H9 (cell line): ENCODE results near the gene SCNN1G. TPM values are rescaled to one million over a fixed set of nuclear protein-coding genes. Genes with fewer than 3 reads are reported as not detected.

Source experiments
- DNase-seq: peaks from one replicate; pipeline ENCODE4 v3.0.0-alpha.2; 2017
- H2AFZ ChIP-seq: one replicate; pipeline ENCODE4 v1.6.1; 2013; ENCODE audit warnings: mild to moderate bottlenecking, low read length, control low read depth, moderate library complexity
- H2AK5ac ChIP-seq: 2 replicates; pipeline ENCODE4 v1.6.1; 2013; ENCODE audit warnings: low read length, control low read depth, mixed read lengths; ENCODE audit not compliant: insufficient read length
- H2BK120ac ChIP-seq: one replicate; pipeline ENCODE4 v1.6.1; 2013; ENCODE audit warnings: low read depth, mild to moderate bottlenecking, low read length, control low read depth, inconsistent platforms; ENCODE audit not compliant: poor library complexity, severe bottlenecking
- H2BK12ac ChIP-seq: 2 replicates; pipeline ENCODE4 v1.6.1; 2013; ENCODE audit warnings: low read length, control low read depth, mixed read lengths, low read depth; ENCODE audit not compliant: insufficient read length
- H2BK15ac ChIP-seq: 2 replicates; pipeline ENCODE4 v1.6.1; 2013; ENCODE audit warnings: low read depth, low read length, control low read depth
- H2BK20ac ChIP-seq: one replicate; pipeline ENCODE4 v1.6.1; 2013; ENCODE audit warnings: low read depth, mild to moderate bottlenecking, low read length, control low read depth, inconsistent platforms; ENCODE audit not compliant: poor library complexity, severe bottlenecking
- H2BK5ac ChIP-seq: 2 replicates; pipeline ENCODE4 v1.6.1; 2013; ENCODE audit warnings: low read length, control low read depth, mixed read lengths; ENCODE audit not compliant: insufficient read length
- H3K14ac ChIP-seq: 2 replicates; pipeline ENCODE4 v1.6.1; 2013; ENCODE audit warnings: low read length, control low read depth; ENCODE audit not compliant: insufficient read depth
- H3K18ac ChIP-seq: 2 replicates; pipeline ENCODE4 v1.6.1; 2013; ENCODE audit warnings: low read depth, mild to moderate bottlenecking, mixed read lengths, low read length, control low read depth; ENCODE audit not compliant: insufficient read length
- H3K23ac ChIP-seq: 2 replicates; pipeline ENCODE4 v1.6.1; 2013; ENCODE audit warnings: low read length, control low read depth, mixed read lengths, low read depth; ENCODE audit not compliant: insufficient read length
- H3K23me2 ChIP-seq: 2 replicates; pipeline ENCODE4 v1.6.1; 2013; ENCODE audit warnings: low read depth, mild to moderate bottlenecking, mixed read lengths, low read length, control low read depth; ENCODE audit not compliant: insufficient read length, poor library complexity, severe bottlenecking
- H3K27ac ChIP-seq: 2 replicates; pipeline ENCODE4 v1.5.1; 2013; ENCODE audit warnings: low read length, control low read depth, mixed read lengths, low read depth; ENCODE audit not compliant: insufficient read length
- H3K27me3 ChIP-seq: 2 replicates; pipeline ENCODE4 v1.6.1; 2013; ENCODE audit warnings: low read length, control low read depth, inconsistent platforms; ENCODE audit not compliant: insufficient read depth
- H3K4ac ChIP-seq: 2 replicates; pipeline ENCODE4 v1.6.1; 2013; ENCODE audit warnings: low read depth, mild to moderate bottlenecking, control low read depth, inconsistent platforms, low read length, moderate library complexity
- H3K4me1 ChIP-seq: 2 replicates; pipeline ENCODE4 v1.6.1; 2013; ENCODE audit warnings: low read length, control low read depth, inconsistent platforms; ENCODE audit not compliant: insufficient read depth
- H3K4me2 ChIP-seq: 2 replicates; pipeline ENCODE4 v1.6.1; 2013; ENCODE audit warnings: low read length, control low read depth, mixed read lengths; ENCODE audit not compliant: insufficient read length, insufficient read depth
- H3K56ac ChIP-seq: 2 replicates; pipeline ENCODE4 v1.6.1; 2013; ENCODE audit warnings: low read depth, mild to moderate bottlenecking, mixed read lengths, low read length, control low read depth; ENCODE audit not compliant: insufficient read length
- H3K79me1 ChIP-seq: 2 replicates; pipeline ENCODE4 v1.6.1; 2013; ENCODE audit warnings: low read depth, mild to moderate bottlenecking, moderate library complexity, low read length, control low read depth, inconsistent platforms; ENCODE audit not compliant: insufficient read depth, poor library complexity, severe bottlenecking
- H3K79me2 ChIP-seq: 2 replicates; pipeline ENCODE4 v1.6.1; 2013; ENCODE audit warnings: low read length, control low read depth, inconsistent platforms; ENCODE audit not compliant: insufficient read depth
- H3K9ac ChIP-seq: 2 replicates; pipeline ENCODE4 v1.6.1; 2013; ENCODE audit warnings: low read length, control low read depth, mixed read lengths; ENCODE audit not compliant: insufficient read length; ENCODE audit errors: extremely low read depth
- H3K9me3 ChIP-seq: one replicate; pipeline ENCODE4 v1.6.1; 2013; ENCODE audit warnings: low read depth, low read length, inconsistent platforms; ENCODE audit not compliant: control insufficient read depth
- H3T11ph ChIP-seq: one replicate; pipeline ENCODE4 v1.6.1; 2013; ENCODE audit warnings: mild to moderate bottlenecking, low read length, control low read depth, inconsistent platforms
- H4K20me1 ChIP-seq: one replicate; pipeline ENCODE4 v1.6.1; 2013; ENCODE audit not compliant: control insufficient read depth, insufficient read length, insufficient read depth
- H4K5ac ChIP-seq: 2 replicates; pipeline ENCODE4 v1.6.1; 2013; ENCODE audit warnings: low read depth, mild to moderate bottlenecking, mixed read lengths, low read length, control low read depth; ENCODE audit not compliant: insufficient read length
- H4K8ac ChIP-seq: replicated peaks from 2 replicates; pipeline ENCODE4 v1.6.1; 2013; ENCODE audit warnings: low read length, control low read depth, mixed read lengths, low read depth; ENCODE audit not compliant: insufficient read length
- H4K91ac ChIP-seq: 2 replicates; pipeline ENCODE4 v1.6.1; 2013; ENCODE audit warnings: low read depth, mild to moderate bottlenecking, moderate library complexity, mixed read lengths, low read length, control low read depth; ENCODE audit not compliant: insufficient read length
- H3K27ac Mint-ChIP-seq, 3 experiments: 2 replicates in 2 of 3; 3 replicates in 1 of 3; pipeline ENCODE4 v1.8.0; 2020 to 2021; ENCODE audit warnings: mixed read lengths in 3 of 3, mild to moderate bottlenecking in 1 of 3, moderate library complexity in 1 of 3
- H3K27me3 Mint-ChIP-seq: 2 replicates; pipeline ENCODE4 v1.8.0; 2021; ENCODE audit warnings: low read depth, mild to moderate bottlenecking, moderate library complexity, mixed read lengths
- H3K36me3 Mint-ChIP-seq, 3 experiments: 2 replicates in 2 of 3; 3 replicates in 1 of 3; pipeline ENCODE4 v1.8.0; 2020 to 2021; ENCODE audit warnings: low read depth in 3 of 3, mixed read lengths in 3 of 3; ENCODE audit not compliant: insufficient read depth in 1 of 3
- H3K4me1 Mint-ChIP-seq, 2 experiments: 2 replicates each; pipeline ENCODE4 v1.8.0; 2020; ENCODE audit warnings: mixed read lengths in 2 of 2
- H3K4me3 Mint-ChIP-seq, 2 experiments: 2 replicates in 1 of 2; 3 replicates in 1 of 2; pipeline ENCODE4 v1.8.0; 2020 to 2021; ENCODE audit warnings: mild to moderate bottlenecking in 2 of 2, mixed read lengths in 2 of 2, moderate library complexity in 1 of 2
- H3K9me3 Mint-ChIP-seq, 2 experiments: 2 replicates in 1 of 2; 3 replicates in 1 of 2; pipeline ENCODE4 v1.8.0; 2020; ENCODE audit warnings: mild to moderate bottlenecking in 2 of 2, mixed read lengths in 2 of 2, moderate library complexity in 1 of 2
- CTCF ChIP-seq: fragments of 200-600 bp; sonication (generic); conservative IDR thresholded peaks from 3 replicates; pipeline ENCODE4 v1.8.0; 2021; ENCODE audit warnings: antibody characterized with exemption, mild to moderate bottlenecking
- WGBS: extraction: QIAGEN DNeasy Blood & Tissue Kit; methylation state at CpG from one replicate; pipeline ENCODE4 v1.1.7; 2013; ENCODE audit warnings: missing lambda C conversion rate, low lambda C conversion rate, mixed read lengths; ENCODE audit not compliant: insufficient read length; ENCODE audit errors: extremely low coverage; 5-methylcytosine and 5-hydroxymethylcytosine counted together
- total RNA-seq: library from RNA; stranded (reverse); gene quantifications from 2 replicates; pipeline ENCODE4 v1.2.1, GENCODE V29; 2021

The SCNN1G gene
- total RNA-seq, 1 experiment from 2014 or later, result 0.74 TPM

DNA sequence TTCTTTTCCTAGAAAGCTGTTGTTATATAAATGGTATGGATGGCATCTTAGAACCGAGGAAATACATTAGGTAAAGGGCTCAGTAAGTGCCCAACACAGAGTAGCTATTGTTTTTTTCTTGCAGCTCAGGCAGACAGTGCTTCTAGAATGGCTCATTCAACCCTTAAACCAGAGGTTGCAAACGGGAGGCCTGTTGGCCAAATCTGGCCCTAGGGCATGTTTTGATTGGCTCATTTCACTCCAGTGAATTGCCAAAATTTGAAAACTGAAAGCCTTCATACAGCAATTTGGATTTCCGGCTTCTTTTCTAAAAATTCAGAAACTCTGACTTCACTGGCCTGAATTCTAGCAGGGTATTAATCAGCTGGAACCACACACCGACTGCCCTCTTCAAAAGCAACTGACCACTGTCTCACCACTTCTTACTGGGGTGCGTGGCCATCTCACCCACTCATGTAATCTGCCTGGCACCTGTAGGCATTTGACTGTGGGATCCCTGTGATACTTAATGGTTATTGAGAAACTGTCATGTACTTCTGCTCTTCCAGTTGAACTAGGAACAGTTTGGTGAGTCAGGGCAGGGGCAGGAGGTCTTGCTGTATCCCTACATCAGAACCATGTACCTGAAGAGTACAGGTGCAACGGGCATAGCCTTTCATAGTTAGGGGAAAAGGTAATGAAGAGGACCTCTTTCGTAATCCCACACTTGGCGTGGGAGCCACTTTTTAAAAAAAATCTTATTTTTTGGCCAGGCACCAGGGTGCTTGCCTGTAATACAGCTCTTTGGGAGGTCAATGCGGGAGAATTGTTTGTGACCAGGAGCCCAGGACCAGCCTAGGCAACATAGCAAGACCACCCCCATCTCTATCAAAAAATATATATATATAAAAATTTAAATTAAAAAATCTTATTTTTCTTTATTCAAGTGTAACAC lies 66.0 kb downstream of the SCNN1G start:
- no peak overlapping the region for H2AK5ac ChIP-seq
- H3K56ac ChIP-seq, result no peak overlapping the region
- H3K4ac ChIP-seq, result no peak overlapping the region
- H3K79me1 ChIP-seq, result no peaks in the 10 kb centered on the region
- H2BK12ac ChIP-seq, result no peak overlapping the region
- Mint-ChIP-seq H3K27ac (no peak overlapping the region), H3K36me3 (no peaks in the 10 kb centered on the region; a peak in 2 of 7 replicates), H3K4me3 (no peak overlapping the region), H3K27me3 (no peaks in the 10 kb centered on the region; the same call in 1 of the 2 replicates), H3K9me3 (peaks cover 13 to 16% of the 10 kb centered on the region in 2 experiments; a peak in 4 of 5 replicates), H3K4me1 (no peaks in the 10 kb centered on the region)
- no peak overlapping the region for H3K9ac ChIP-seq
- no peak overlapping the region for H3K18ac ChIP-seq
- H2BK15ac ChIP-seq, result no peak overlapping the region
- H4K91ac ChIP-seq, result no peak overlapping the region
- TF ChIP-seq CTCF, result no peak
- no peak overlapping the region for H3K4me2 ChIP-seq
- H3K14ac ChIP-seq, result no peak overlapping the region
- no peak overlapping the region for H3T11ph ChIP-seq
- no peaks in the 10 kb centered on the region for H3K4me1 ChIP-seq
- H3K23me2 ChIP-seq, result no peaks in the 10 kb centered on the region
- H3K23ac ChIP-seq, result no peak overlapping the region
- H2BK120ac ChIP-seq, result no peak overlapping the region
- no peaks in the 10 kb centered on the region for H3K9me3 ChIP-seq
- no peaks in the 10 kb centered on the region for H4K20me1 ChIP-seq
- H2BK20ac ChIP-seq, result no peak overlapping the region
- no peak overlapping the region for H4K5ac ChIP-seq
- H3K27me3 ChIP-seq, result no peaks in the 10 kb centered on the region
- no CpG with 5 or more reads among the region's 9 CpGs for WGBS
- H4K8ac ChIP-seq, result no peak overlapping the region
- H3K79me2 ChIP-seq, result no peaks in the 10 kb centered on the region
- H2AFZ ChIP-seq, result no peak overlapping the region
- no peak for DNase-seq
- H2BK5ac ChIP-seq, result no peak overlapping the region
- no peak overlapping the region for H3K27ac ChIP-seq
